ENCODE results near the gene CCND3. TPM values are rescaled to one million over a fixed set of nuclear protein-coding genes. Genes with fewer than 3 reads are reported as not detected.

CCND3 gene
- total RNA-seq, 1 donor from 2014 or later: 21.7 TPM

GRCh38 chr6:41900861-41901260 is 40.7 kb downstream of the CCND3 start:
- no peak overlapping the region for H3K27ac Mint-ChIP-seq (ENCODE audit: unreplicated experiment)
- no peaks in the 10 kb centered on the region for H3K27me3 Mint-ChIP-seq (ENCODE audit: low read depth)
- no peaks in the 10 kb centered on the region for H3K9me3 Mint-ChIP-seq
- peaks cover 6% of the 10 kb centered on the region for H3K4me1 Mint-ChIP-seq
- DNase-seq (ENCODE audit: low read depth, low spot score): no peak
- H3K36me3 Mint-ChIP-seq (ENCODE audit: low read depth): peaks cover 2% of the 10 kb centered on the region
- H3K4me3 Mint-ChIP-seq: no peak overlapping the region
- no peak for TF ChIP-seq CTCF (conservative IDR thresholded peaks at IDR 0.05)

- TF ChIP-seq CTCF (conservative IDR thresholded peaks at IDR 0.05): no peak
- DNase-seq (ENCODE audit: low read depth, low spot score): no peak
- no peaks in the 10 kb centered on the region for H3K27me3 Mint-ChIP-seq (ENCODE audit: low read depth)
- H3K36me3 Mint-ChIP-seq (ENCODE audit: low read depth): no peaks in the 10 kb centered on the region
- no peaks in the 10 kb centered on the region for H3K9me3 Mint-ChIP-seq
- no peak overlapping the region for H3K27ac Mint-ChIP-seq (ENCODE audit: unreplicated experiment)
- no peak overlapping the region for H3K4me3 Mint-ChIP-seq
- H3K4me1 Mint-ChIP-seq: peaks cover 16% of the 10 kb centered on the region
Observed at GRCh38 chr6:41896281-41896680, 45.3 kb downstream of the CCND3 start.

GRCh38 chr6:41895300-41896233 is 46.0 kb downstream of the CCND3 start, which contains the start of gene USP49:
TSS of gene USP49 (minus strand) at chr6:41895375. CDS start at chr6:41806983, 88,392 bp downstream.
- H3K36me3 Mint-ChIP-seq (ENCODE audit: low read depth): no peaks in the 10 kb centered on the region
- H3K4me3 Mint-ChIP-seq: no peak within 1 kb of the TSS
- H3K27ac Mint-ChIP-seq (ENCODE audit: unreplicated experiment): peak within 1 kb of the TSS; percentile 93
- peak; percentile 95 for DNase-seq (ENCODE audit: low read depth, low spot score)
- TF ChIP-seq CTCF (conservative IDR thresholded peaks at IDR 0.05): no peak
- no peaks in the 10 kb centered on the region for H3K27me3 Mint-ChIP-seq (ENCODE audit: low read depth)
- H3K9me3 Mint-ChIP-seq: no peaks in the 10 kb centered on the region
- H3K4me1 Mint-ChIP-seq: peaks cover 16% of the 10 kb centered on the region

GRCh38 chr6:41894366-41895299 is 47.0 kb downstream of the CCND3 start:
- Mint-ChIP-seq H3K27ac (ENCODE audit: unreplicated experiment) (no peak overlapping the region), H3K36me3 (ENCODE audit: low read depth) (no peaks in the 10 kb centered on the region), H3K4me3 (no peak overlapping the region), H3K9me3 (no peaks in the 10 kb centered on the region), H3K4me1 (peaks cover 16% of the 10 kb centered on the region), H3K27me3 (ENCODE audit: low read depth) (no peaks in the 10 kb centered on the region)
- no peak for TF ChIP-seq CTCF (conservative IDR thresholded peaks at IDR 0.05)
- peak; percentile 3 for DNase-seq (ENCODE audit: low read depth, low spot score)

- Mint-ChIP-seq H3K9me3 (no peaks in the 10 kb centered on the region), H3K27me3 (ENCODE audit: low read depth) (no peaks in the 10 kb centered on the region), H3K27ac (ENCODE audit: unreplicated experiment) (no peak overlapping the region), H3K36me3 (ENCODE audit: low read depth) (no peaks in the 10 kb centered on the region), H3K4me1 (peaks cover 16% of the 10 kb centered on the region), H3K4me3 (no peak overlapping the region)
- no peak for TF ChIP-seq CTCF (conservative IDR thresholded peaks at IDR 0.05)
- DNase-seq (ENCODE audit: low read depth, low spot score): no peak
Observed at GRCh38 chr6:41892921-41893564, 48.6 kb downstream of the CCND3 start.
